Fibroblast of villous mesenchyme (primary cell): ENCODE measurements around the gene TIMM8B. TPM values are rescaled to one million over a fixed set of nuclear protein-coding genes. Genes with fewer than 3 reads are reported as not detected.

Source experiments
- DNase-seq: peaks from one replicate; pipeline ENCODE4 v3.0.0-alpha.2; 2010; ENCODE audit warnings: low read depth
- H3K4me3 ChIP-seq: 2 replicates; pipeline ENCODE4 v1.5.1; 2011; ENCODE audit warnings: low read depth, mild to moderate bottlenecking, low read length
- total RNA-seq: library from RNA; depleted of rRNA; stranded (reverse); fragments of >200 nt; gene quantifications from 2 replicates; pipeline ENCODE4 v1.2.3, GENCODE V29; 2012
- TF ChIP-seq, protein P1 (sequence below): IDR thresholded peaks from 2 replicates; pipeline ENCODE4 v1.5.1; 2012; ENCODE audit warnings: low read depth, mild to moderate bottlenecking, low read length; ENCODE audit not compliant: insufficient read depth

TIMM8B gene
- total RNA-seq, 1 donor, result 64.3 TPM

DNA sequence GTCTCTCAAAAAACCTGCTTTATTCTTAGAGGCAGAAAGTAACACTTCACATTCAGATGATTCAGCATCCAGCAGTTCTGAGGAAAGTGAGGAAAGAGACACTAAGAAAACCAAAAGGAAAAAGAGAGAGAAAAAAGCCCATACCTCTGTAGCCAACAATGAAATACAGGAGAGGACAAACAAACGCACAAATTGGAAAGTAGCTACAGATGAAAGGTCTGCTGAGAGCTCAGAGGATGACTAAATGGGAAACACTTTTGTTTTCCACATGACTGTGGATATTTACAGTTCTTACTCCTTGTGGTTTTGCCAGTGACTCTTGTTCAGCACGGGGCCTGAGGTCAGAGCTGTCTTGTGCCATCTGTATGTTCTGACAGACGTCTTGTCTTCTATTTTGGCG lies 3.8 kb downstream of the TIMM8B start:
- peak; percentile 93 for DNase-seq
- no peak overlapping the region for H3K4me3 ChIP-seq
- TF ChIP-seq, protein P1, sequence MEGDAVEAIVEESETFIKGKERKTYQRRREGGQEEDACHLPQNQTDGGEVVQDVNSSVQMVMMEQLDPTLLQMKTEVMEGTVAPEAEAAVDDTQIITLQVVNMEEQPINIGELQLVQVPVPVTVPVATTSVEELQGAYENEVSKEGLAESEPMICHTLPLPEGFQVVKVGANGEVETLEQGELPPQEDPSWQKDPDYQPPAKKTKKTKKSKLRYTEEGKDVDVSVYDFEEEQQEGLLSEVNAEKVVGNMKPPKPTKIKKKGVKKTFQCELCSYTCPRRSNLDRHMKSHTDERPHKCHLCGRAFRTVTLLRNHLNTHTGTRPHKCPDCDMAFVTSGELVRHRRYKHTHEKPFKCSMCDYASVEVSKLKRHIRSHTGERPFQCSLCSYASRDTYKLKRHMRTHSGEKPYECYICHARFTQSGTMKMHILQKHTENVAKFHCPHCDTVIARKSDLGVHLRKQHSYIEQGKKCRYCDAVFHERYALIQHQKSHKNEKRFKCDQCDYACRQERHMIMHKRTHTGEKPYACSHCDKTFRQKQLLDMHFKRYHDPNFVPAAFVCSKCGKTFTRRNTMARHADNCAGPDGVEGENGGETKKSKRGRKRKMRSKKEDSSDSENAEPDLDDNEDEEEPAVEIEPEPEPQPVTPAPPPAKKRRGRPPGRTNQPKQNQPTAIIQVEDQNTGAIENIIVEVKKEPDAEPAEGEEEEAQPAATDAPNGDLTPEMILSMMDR, result no peak

DNA sequence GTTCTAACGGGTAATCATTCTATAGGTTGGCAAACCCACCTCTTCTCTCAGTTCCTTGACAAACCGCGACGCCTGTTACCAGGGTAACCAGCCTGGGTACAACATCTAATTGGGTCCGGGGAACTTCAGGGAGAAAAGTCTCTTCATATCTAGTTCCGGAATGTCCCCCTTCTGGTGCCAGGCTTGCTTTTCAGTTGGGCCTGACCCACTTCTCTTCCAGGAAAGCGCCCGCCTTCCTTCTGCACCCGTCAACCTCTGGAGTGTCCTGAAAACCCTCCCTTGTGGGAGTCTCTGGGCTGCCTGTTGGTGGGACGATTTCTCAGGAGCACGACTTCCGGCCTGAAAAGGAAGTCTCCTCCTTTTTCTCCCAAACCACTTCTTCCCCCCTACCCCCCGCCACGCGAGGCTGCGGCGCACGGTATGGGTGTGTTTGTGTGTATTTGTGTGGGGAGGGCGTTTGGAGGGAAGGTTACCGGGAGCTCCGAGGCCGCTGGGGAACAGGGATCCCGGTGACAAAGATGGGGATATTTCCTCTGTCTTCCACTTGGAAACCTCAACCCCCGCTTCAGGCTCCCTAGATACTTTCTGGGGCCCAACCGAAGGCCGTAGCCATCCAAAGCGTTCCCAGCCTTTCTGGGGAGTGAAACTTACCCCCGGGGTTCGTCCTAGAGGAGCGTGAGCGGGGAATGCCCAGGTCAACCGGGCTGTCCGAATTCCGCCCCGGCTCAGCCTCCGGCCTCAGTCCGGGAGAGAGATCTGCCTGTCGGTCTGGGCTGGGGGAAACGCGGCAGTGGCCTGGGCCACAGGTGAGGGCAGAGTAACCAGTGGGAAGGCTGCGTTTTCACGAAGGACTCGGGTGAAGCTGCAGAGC lies 12.4 kb downstream of the TIMM8B start, which contains the start of the genes NKAPD1 and PIH1D2:
Gene NKAPD1, plus strand, starts transcription at position 359 of the 871 bp plus-strand sequence. CDS start 1,276 bp downstream, outside the sequence.
Gene PIH1D2, minus strand, starts transcription at position 77 of the 871 bp plus-strand sequence. CDS start 843 bp downstream, outside the sequence.
- peak; percentile 91 for DNase-seq
- H3K4me3 ChIP-seq, result peak within 1 kb of the TSS; percentile 97
- TF ChIP-seq, protein P1, result peak; percentile 2

DNA sequence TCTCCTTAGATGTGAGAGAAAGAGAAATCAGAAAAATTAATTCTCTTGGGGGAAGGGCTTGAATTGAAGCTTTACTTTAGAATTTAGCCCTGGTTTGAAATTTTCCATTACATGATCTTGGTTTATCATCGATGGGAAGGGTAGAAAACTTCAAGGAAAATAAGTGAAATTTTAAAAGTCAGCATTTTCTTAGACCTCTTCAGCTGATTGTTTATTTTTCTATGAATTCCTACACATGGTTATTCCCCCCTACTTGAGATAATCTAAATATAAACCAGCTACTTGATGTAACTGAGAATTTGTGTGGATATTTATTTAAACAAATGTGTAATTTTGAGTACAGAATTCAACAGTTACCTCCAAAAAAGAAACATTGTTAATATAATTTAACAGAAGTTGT lies 23.6 kb downstream of the TIMM8B start:
- TF ChIP-seq, protein P1, result no peak
- no peak for DNase-seq
- H3K4me3 ChIP-seq, result no peak overlapping the region

DNA sequence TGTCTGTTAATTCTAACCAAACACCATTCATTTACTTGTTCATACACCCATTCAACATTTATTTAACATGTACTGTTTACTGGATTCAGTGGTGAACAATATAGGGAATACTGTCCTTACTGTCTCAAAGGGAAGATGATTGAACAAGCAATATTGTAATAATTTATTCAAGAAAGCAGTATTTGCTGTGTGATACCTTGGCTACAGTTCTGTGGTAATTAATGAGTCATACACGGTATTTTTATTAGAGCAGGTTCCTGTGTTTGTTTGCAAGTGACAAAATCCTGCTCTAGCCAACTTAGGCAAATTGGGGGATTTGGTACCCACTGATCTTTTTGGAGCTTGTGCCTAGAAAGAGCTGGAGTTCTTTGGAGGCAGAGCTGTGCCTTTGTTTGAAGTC lies 28.5 kb downstream of the TIMM8B start:
- no peak overlapping the region for H3K4me3 ChIP-seq
- TF ChIP-seq, protein P1, result no peak
- DNase-seq, result no peak

DNA sequence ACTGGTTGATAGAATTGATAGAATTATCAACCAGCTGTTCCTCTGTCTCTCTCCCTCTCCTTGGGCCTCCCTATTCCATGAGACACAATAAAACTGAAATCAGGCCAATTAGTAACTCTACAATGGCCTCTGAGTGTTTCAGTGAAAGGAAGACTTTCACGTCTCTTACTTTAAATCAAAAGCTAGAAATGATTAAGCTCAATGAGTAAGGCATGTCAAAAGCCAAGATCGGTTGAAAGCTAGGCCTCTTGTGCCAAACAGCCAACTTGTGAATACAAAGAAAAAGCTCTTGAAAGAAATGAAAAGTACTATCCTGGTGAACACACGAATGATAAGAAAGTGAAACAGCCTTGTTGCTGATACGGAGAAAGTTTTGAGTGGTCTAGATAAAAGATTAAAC lies 29.4 kb downstream of the TIMM8B start:
- DNase-seq, result no peak
- H3K4me3 ChIP-seq, result no peak overlapping the region
- TF ChIP-seq, protein P1, result no peak

DNA sequence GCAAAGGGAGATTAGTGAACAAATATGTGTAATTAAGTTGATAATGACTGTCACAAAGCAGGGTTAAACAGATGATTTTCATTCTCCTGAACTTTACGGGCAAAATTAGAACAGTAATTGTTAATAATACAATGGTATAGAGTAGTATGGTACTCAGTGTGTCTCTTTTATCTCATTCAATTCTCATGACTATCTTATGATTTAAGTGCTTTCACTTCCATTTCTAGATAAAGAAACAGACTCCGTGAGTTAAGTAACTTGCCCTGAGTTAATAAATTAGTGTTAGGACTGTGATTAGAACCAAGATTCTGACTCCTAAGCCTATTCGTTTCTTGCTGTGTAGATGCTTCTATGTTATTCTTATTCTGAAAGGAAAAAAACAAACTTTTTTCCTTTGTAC lies 34.8 kb downstream of the TIMM8B start:
- no peak for DNase-seq
- TF ChIP-seq, protein P1, result no peak
- no peak overlapping the region for H3K4me3 ChIP-seq
